Placental epithelial cell (primary cell): ENCODE results near the gene ATM. TPM values are rescaled to one million over a fixed set of nuclear protein-coding genes. Genes with fewer than 3 reads are reported as not detected.

Source experiments
- small RNA-seq: library from RNA; depleted of rRNA; stranded (forward); fragments of <200 nt; gene quantifications from one replicate; pipeline ENCODE3, GENCODE V24; 2012
- total RNA-seq: library from RNA; depleted of rRNA; stranded (reverse); fragments of >200 nt; gene quantifications from 2 replicates; pipeline ENCODE4 v1.2.3, GENCODE V29; 2012

The ATM gene, protein sequence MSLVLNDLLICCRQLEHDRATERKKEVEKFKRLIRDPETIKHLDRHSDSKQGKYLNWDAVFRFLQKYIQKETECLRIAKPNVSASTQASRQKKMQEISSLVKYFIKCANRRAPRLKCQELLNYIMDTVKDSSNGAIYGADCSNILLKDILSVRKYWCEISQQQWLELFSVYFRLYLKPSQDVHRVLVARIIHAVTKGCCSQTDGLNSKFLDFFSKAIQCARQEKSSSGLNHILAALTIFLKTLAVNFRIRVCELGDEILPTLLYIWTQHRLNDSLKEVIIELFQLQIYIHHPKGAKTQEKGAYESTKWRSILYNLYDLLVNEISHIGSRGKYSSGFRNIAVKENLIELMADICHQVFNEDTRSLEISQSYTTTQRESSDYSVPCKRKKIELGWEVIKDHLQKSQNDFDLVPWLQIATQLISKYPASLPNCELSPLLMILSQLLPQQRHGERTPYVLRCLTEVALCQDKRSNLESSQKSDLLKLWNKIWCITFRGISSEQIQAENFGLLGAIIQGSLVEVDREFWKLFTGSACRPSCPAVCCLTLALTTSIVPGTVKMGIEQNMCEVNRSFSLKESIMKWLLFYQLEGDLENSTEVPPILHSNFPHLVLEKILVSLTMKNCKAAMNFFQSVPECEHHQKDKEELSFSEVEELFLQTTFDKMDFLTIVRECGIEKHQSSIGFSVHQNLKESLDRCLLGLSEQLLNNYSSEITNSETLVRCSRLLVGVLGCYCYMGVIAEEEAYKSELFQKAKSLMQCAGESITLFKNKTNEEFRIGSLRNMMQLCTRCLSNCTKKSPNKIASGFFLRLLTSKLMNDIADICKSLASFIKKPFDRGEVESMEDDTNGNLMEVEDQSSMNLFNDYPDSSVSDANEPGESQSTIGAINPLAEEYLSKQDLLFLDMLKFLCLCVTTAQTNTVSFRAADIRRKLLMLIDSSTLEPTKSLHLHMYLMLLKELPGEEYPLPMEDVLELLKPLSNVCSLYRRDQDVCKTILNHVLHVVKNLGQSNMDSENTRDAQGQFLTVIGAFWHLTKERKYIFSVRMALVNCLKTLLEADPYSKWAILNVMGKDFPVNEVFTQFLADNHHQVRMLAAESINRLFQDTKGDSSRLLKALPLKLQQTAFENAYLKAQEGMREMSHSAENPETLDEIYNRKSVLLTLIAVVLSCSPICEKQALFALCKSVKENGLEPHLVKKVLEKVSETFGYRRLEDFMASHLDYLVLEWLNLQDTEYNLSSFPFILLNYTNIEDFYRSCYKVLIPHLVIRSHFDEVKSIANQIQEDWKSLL (N-terminal part only)
- total RNA-seq = 48.7 and 160 TPM in 2 replicates

DNA sequence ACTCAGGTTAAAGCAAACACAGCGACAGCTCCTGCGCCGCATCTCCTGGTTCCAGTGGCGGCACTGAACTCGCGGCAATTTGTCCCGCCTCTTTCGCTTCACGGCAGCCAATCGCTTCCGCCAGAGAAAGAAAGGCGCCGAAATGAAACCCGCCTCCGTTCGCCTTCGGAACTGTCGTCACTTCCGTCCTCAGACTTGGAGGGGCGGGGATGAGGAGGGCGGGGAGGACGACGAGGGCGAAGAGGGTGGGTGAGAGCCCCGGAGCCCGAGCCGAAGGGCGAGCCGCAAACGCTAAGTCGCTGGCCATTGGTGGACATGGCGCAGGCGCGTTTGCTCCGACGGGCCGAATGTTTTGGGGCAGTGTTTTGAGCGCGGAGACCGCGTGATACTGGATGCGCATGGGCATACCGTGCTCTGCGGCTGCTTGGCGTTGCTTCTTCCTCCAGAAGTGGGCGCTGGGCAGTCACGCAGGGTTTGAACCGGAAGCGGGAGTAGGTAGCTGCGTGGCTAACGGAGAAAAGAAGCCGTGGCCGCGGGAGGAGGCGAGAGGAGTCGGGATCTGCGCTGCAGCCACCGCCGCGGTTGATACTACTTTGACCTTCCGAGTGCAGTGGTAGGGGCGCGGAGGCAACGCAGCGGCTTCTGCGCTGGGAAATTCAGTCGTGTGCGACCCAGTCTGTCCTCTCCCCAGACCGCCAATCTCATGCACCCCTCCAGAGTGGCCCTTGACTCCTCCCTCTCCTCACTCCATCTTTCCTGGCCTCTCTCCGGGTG, at the start of gene ATM, which contains the start of gene NPAT:
ATM (plus strand) TSS at position 494 of the 774 bp plus-strand sequence. CDS start 4,558 bp downstream, outside the sequence.
NPAT (minus strand) TSS at position 65 of the 774 bp plus-strand sequence. CDS start 102 bp downstream, outside the sequence.

Small RNA genes within 50 kb of the gene (small RNA-seq; reads per million reads assigned to genes)
- gene RF00019 = not detected

Other genes starting within 250 kb of the ATM start
- 36.9 and 41.2 TPM in 2 replicates for gene CUL5, start 214.2 kb upstream of the ATM start, total RNA-seq
- gene ACAT1, start 101.5 kb upstream of the ATM start, total RNA-seq = 21.6 and 45.5 TPM in 2 replicates
- gene NPAT, start 429 bp upstream of the ATM start, total RNA-seq = 13.8 and 14.5 TPM in 2 replicates
- 1.2 and 1.6 TPM in 2 replicates for gene C11orf65, start 244.5 kb downstream of the ATM start, total RNA-seq